Measurements from ENCODE around the gene PEX10. TPM values are rescaled to one million over a fixed set of nuclear protein-coding genes. Genes with fewer than 3 reads are reported as not detected.

PEX10 gene
- total and polyA plus RNA-seq, 10 of the 15 experiments (the other 5 are each of a cell fraction or from before 2014, with no cell fraction given): 0.24 to 24.9 (median 16.8) TPM; not detected in 1

- Histone ChIP-seq H3K27ac (ENCODE audit: control insufficient read depth, insufficient read depth) (no peak overlapping the region), H3K79me2 (ENCODE audit: control insufficient read depth, insufficient read depth, low read length) (no peaks in the 10 kb centered on the region), H3K9ac (ENCODE audit: control insufficient read depth, insufficient read depth, low read length) (no peak overlapping the region), H4K20me1 (ENCODE audit: control insufficient read depth, insufficient read depth) (no peaks in the 10 kb centered on the region), H2AFZ (ENCODE audit: control insufficient read depth, low read depth, low read length) (no peak overlapping the region), H3K4me3 (no peak overlapping the region), H3K36me3 (ENCODE audit: control insufficient read depth in 2 of 2, insufficient read depth in 2 of 2, low read length in 1 of 2) (no peaks in the 10 kb centered on the region), H3K4me1 (ENCODE audit: control insufficient read depth, insufficient read depth, low read length) (no peaks in the 10 kb centered on the region), H3K4me2 (ENCODE audit: control insufficient read depth, insufficient read depth) (no peak overlapping the region), H3K27me3 (replicated peaks in 1 of 2; ENCODE audit: control insufficient read depth in 2 of 2, insufficient read depth in 2 of 2, low read length in 1 of 2) (peaks cover 2 to 4% of the 10 kb centered on the region in 2 experiments; a peak in 3 of 4 replicates), H3K9me3 (replicated peaks; ENCODE audit: control insufficient read depth, insufficient read depth, low read length) (no peaks in the 10 kb centered on the region)
- POLR2A ChIA-PET: no interaction called here
- BruUV-seq (replicated peaks): no TSS peak
- SMC1A ChIA-PET (ENCODE audit: uncharacterized antibody, unreplicated experiment): interaction anchor here (0.7 kb wide), 1 partner anchor 107 kb away, joined by 3 read pairs; no protein-coding TSS in a partner anchor
- CTCF ChIA-PET: interaction anchor here (1.0 kb wide), 1 partner anchor 33 kb away, joined by 3 read pairs; no protein-coding TSS in a partner anchor
- RAD21 ChIA-PET (ENCODE audit: unreplicated experiment): no interaction called here
- ATAC-seq: no peak
- 43% methylated on average over 23 of the region's 23 CpGs for WGBS (ENCODE audit: insufficient coverage, insufficient replicate concordance, low lambda C conversion rate, missing lambda C conversion rate)
- intact Hi-C loops (cut with micrococcal nuclease; ENCODE audit: unreplicated experiment) (no loop called here), in situ Hi-C loops (cut with MboI) (no loop called here)
- TF ChIP-seq MYB (IDR thresholded peaks at IDR 0.05; ENCODE audit: borderline replicate concordance, low read depth, low read length) (no peak), ZNF687 (IDR thresholded peaks at IDR 0.05) (no peak)
- DNase-seq (ENCODE audit: low read depth, low spot score): no peak
- no peak for FAIRE-seq
These were observed 35.1 kb upstream of the PEX10 start for GRCh38 chr1:2447276-2448097.
